Lower leg skin (tissue), 4 donors: ENCODE results near the gene PRKCZ. TPM values are rescaled to one million over a fixed set of nuclear protein-coding genes. Genes with fewer than 3 reads are reported as not detected.

ENCODE experiments used
- DNase-seq, 2 donors: peaks; one replicate each; pipeline ENCODE4 v3.0.0-alpha.2; 2019; ENCODE audit warnings: low spot score in 2 of 2
- H3K4me3 ChIP-seq: fragments of 200-600 bp; sonication (generic); 2 replicates; pipeline ENCODE4 v1.5.1; 2017; ENCODE audit warnings: mild to moderate bottlenecking, low read depth; ENCODE audit not compliant: poor library complexity, severe bottlenecking
- POLR2A ChIP-seq, 2 donors: fragments of 450-650 bp; IDR thresholded peaks; one replicate each; pipeline ENCODE4 v1.6.1; 2016 to 2017; ENCODE audit warnings: antibody characterized with exemption in 2 of 2, mild to moderate bottlenecking in 1 of 2, moderate library complexity in 1 of 2
- WGBS, 2 donors: methylation state at CpG; one replicate each; pipeline ENCODE4 v1.1.5; 2018; 5-methylcytosine and 5-hydroxymethylcytosine counted together
- intact Hi-C: fragments of 100-400 bp; cut with DNase I; formaldehyde crosslinking; loops from one replicate; pipeline ENCODE4 v1.15.0; 2023; ENCODE audit warnings: low total_unique reads
- total RNA-seq, 4 donors: library from RNA; depleted of rRNA; stranded (reverse); fragments of >200 nt; gene quantifications; one replicate each; pipeline ENCODE4 v1.1.0, GENCODE V29; 2016
- TF ChIP-seq, protein P1 (sequence below), 3 donors: fragments of 450-650 bp; IDR thresholded peaks; one replicate each; pipeline ENCODE4 v1.5.1; 2016; ENCODE audit warnings: antibody characterized with exemption in 3 of 3, mild to moderate bottlenecking in 3 of 3, moderate library complexity in 2 of 3

The PRKCZ gene
- total RNA-seq, 4 donors from 2014 or later = 25.9 to 32.2 (median 26.8) TPM

DNA sequence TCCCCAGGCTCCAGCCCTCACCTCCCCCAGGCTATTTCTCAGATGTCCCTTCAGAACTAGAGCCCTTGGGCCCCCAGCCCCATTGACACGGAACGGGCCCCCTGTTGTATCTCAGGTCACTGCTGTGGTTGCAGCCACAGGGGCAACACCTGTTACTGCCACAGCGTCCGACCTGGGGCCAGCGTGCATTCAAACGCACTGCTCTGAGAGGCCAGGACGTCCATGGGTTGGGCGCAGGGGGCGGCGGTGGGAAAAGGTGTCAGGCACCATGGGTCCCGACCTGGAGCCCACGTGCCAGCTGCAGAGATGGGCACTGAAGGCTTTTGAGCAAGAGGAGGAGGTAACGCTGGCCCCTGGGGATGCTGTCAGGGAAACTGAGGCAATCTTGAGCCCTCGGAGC is 131.1 kb downstream of the PRKCZ start:
- DNase-seq = no peak
- no peak overlapping the region for H3K4me3 ChIP-seq
- 91 to 93% methylated on average over 11 to 14 of the region's 14 CpGs for WGBS, 2 donors
- no peak for TF ChIP-seq POLR2A (IDR thresholded peaks at IDR 0.05)
- TF ChIP-seq, protein P1, sequence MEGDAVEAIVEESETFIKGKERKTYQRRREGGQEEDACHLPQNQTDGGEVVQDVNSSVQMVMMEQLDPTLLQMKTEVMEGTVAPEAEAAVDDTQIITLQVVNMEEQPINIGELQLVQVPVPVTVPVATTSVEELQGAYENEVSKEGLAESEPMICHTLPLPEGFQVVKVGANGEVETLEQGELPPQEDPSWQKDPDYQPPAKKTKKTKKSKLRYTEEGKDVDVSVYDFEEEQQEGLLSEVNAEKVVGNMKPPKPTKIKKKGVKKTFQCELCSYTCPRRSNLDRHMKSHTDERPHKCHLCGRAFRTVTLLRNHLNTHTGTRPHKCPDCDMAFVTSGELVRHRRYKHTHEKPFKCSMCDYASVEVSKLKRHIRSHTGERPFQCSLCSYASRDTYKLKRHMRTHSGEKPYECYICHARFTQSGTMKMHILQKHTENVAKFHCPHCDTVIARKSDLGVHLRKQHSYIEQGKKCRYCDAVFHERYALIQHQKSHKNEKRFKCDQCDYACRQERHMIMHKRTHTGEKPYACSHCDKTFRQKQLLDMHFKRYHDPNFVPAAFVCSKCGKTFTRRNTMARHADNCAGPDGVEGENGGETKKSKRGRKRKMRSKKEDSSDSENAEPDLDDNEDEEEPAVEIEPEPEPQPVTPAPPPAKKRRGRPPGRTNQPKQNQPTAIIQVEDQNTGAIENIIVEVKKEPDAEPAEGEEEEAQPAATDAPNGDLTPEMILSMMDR (IDR thresholded peaks at IDR 0.05) = no peak
- intact Hi-C loops = no loop called here

DNA sequence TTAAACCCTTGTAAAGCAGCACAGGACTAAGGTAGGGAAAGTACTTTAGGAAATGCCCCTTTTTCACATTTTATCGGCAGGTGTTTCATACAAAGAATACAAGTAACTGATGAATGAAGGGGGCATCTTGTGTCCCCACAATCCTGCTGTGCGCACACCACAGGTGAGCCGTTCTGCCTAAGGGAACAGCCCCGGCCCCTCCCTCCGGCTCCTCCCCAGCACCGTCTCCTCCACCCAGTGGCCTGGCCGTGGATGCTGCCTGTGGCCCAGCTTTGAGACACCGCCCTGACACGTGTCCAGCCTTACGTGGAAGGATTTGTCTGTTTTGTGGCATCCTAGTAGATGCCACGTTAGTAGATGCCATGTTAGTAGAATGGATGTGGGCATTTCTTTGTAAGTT is 131.5 kb downstream of the PRKCZ start:
- no peak for DNase-seq
- intact Hi-C loops = no loop called here
- H3K4me3 ChIP-seq = no peak overlapping the region
- no peak for TF ChIP-seq POLR2A (IDR thresholded peaks at IDR 0.05)
- TF ChIP-seq, protein P1 (IDR thresholded peaks at IDR 0.05) = no peak
- 83 to 87% methylated on average over 11 of the region's 11 CpGs for WGBS, 2 donors

DNA sequence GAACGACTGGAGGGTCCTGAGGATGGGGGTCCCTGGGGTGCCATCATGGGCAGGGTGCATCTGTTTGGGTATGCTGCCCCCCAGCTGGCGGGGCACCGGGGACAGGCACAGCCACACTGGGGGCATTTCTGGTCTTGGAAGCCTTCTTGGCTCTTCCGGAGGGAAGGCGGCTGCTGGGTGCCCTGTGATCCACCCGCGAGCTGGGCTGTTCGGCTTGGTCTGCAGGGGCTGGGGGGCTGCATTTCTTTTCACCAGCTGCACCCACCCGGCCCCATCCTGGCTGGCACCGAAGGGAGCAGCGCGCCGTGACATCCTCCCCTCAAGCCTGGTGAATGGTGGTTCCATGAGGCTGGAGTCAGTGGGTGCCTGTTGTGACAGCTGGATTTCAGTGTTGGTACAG is 132.2 kb downstream of the PRKCZ start:
- WGBS, 2 donors = 91 to 96% methylated on average over 10 to 12 of the region's 13 CpGs
- no peak for TF ChIP-seq POLR2A (IDR thresholded peaks at IDR 0.05)
- TF ChIP-seq, protein P1 (IDR thresholded peaks at IDR 0.05) = no peak

DNA sequence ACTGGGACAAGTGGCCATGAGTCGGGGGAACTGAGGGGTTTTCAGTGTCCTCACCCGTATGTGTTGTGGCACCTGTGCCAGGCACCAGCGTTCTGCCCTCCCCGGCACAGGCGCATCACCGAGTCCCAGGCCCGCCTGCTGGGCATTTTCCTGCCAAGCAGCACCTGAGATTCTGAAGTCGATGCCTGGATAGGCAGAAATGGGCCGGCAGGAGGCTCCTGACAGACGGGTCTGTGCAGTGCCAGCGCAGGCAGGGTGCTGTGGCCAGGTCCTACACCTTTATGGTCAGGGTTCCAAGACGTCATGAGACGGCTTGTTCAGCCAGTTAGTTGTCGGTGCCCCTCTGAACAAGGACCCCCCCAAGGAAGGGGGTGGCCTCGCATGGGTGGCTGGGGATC is 133.7 kb downstream of the PRKCZ start:
- WGBS, 2 donors = 89 to 93% methylated on average over 8 to 15 of the region's 15 CpGs
- TF ChIP-seq, protein P1 (IDR thresholded peaks at IDR 0.05) = no peak
- no peak for TF ChIP-seq POLR2A (IDR thresholded peaks at IDR 0.05)
- intact Hi-C loops = no loop called here
- no peak overlapping the region for H3K4me3 ChIP-seq
- DNase-seq = no peak

More for the DNA sequence above, 132.2 kb downstream of the PRKCZ start:
- intact Hi-C loops = no loop called here
- H3K4me3 ChIP-seq = no peak overlapping the region
- no peak for DNase-seq

DNA sequence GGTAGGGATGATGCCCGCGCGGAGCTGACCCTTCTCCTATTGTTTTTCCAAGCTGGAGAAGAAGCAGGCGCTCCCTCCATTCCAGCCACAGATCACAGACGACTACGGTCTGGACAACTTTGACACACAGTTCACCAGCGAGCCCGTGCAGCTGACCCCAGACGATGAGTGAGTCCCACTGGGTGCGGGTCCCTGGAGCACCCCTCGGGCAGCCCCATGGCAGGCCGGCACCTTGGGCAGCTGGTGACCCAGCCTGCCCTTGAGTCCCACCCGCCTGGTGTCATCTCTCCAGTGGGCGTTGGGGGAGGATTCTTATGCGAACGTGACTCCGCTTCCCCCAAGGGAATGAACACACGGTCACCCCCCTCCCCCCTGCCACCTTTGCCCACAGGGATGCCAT is 134.3 kb downstream of the PRKCZ start:
- TF ChIP-seq POLR2A (IDR thresholded peaks at IDR 0.05) = no peak
- H3K4me3 ChIP-seq = no peak overlapping the region
- intact Hi-C loops = no loop called here
- WGBS, 2 donors = 87 to 92% methylated on average over 17 to 18 of the region's 18 CpGs
- no peak for DNase-seq

DNA sequence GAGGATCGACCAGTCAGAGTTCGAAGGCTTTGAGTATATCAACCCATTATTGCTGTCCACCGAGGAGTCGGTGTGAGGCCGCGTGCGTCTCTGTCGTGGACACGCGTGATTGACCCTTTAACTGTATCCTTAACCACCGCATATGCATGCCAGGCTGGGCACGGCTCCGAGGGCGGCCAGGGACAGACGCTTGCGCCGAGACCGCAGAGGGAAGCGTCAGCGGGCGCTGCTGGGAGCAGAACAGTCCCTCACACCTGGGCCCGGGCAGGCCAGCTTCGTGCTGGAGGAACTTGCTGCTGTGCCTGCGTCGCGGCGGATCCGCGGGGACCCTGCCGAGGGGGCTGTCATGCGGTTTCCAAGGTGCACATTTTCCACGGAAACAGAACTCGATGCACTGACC is 134.7 kb downstream of the PRKCZ start:
- no peak for DNase-seq

More for the DNA sequence above, 134.7 kb downstream of the PRKCZ start:
- TF ChIP-seq, protein P1 (IDR thresholded peaks at IDR 0.05) = no peak
- no peak for TF ChIP-seq POLR2A (IDR thresholded peaks at IDR 0.05)
- intact Hi-C loops = no loop called here
- WGBS, 2 donors = 95% methylated on average over 25 to 28 of the region's 33 CpGs
- no peak overlapping the region for H3K4me3 ChIP-seq
